GM10248 (cell line): Measurements from ENCODE around the gene PCDH9.

ENCODE experiments used
- CTCF ChIA-PET: fragments of 300-600 bp; sonication (Branson Sonifier 250); formaldehyde crosslinking; extraction: SDS; loops from one replicate; lab custom pipeline; 2021; ENCODE audit warnings: antibody characterized with exemption; lab: Yijun Ruan, JAX
- POLR2A ChIA-PET: fragments of 350-650 bp; sonication (Branson Sonifier 250); formaldehyde crosslinking; extraction: SDS; loops from one replicate; lab custom pipeline; 2020; ENCODE audit warnings: antibody characterized with exemption; lab: Yijun Ruan, JAX
- DNase-seq: peaks from one replicate; pipeline ENCODE4 v3.0.0; 2012; ENCODE audit errors: extremely low spot score
- CTCF ChIP-seq: IDR thresholded peaks from 2 replicates; pipeline ENCODE4 v1.5.1; 2012; ENCODE audit warnings: mild to moderate bottlenecking, low read depth; ENCODE audit errors: extremely low read depth, missing control alignments, control extremely low read depth

Gene PCDH9

GRCh38 chr13:66972659-66973058 is 257.5 kb downstream of the PCDH9 start:
- POLR2A ChIA-PET, result no interaction called here
- DNase-seq, result no peak
- CTCF ChIA-PET, result no interaction called here
- no peak for TF ChIP-seq CTCF

- DNase-seq, result no peak
- ChIA-PET CTCF (no interaction called here), POLR2A (no interaction called here)
- no peak for TF ChIP-seq CTCF
These were observed 259.1 kb downstream of the PCDH9 start for GRCh38 chr13:66971004-66971403.

- CTCF ChIA-PET, result interaction anchor here (1.2 to 1.9 kb wide), 3 partner anchors 10 to 21 kb away, joined by 3 to 4 read pairs (median 4); no protein-coding TSS in a partner anchor
- no peak for TF ChIP-seq CTCF
- no peak for DNase-seq
- POLR2A ChIA-PET, result no interaction called here
These were observed 260.8 kb downstream of the PCDH9 start for GRCh38 chr13:66969291-66969690.

GRCh38 chr13:66967811-66968597 is 262.1 kb downstream of the PCDH9 start:
- ChIA-PET POLR2A (no interaction called here), CTCF (interaction anchor here (1.0 to 1.9 kb wide), 4 partner anchors 9 to 26 kb away, joined by 3 to 4 read pairs (median 4); no protein-coding TSS in a partner anchor)
- DNase-seq, result no peak
- no peak for TF ChIP-seq CTCF

GRCh38 chr13:66965181-66965580 is 265.0 kb downstream of the PCDH9 start:
- DNase-seq, result no peak
- POLR2A ChIA-PET, result no interaction called here
- no peak for TF ChIP-seq CTCF
- CTCF ChIA-PET, result interaction anchor here (0.9 to 1.2 kb wide), 2 partner anchors 12 to 14 kb away, joined by 3 read pairs; no protein-coding TSS in a partner anchor

- ChIA-PET CTCF (interaction anchor here (1.8 kb wide), 1 partner anchor 10 kb away, joined by 4 read pairs; no protein-coding TSS in a partner anchor), POLR2A (no interaction called here)
- DNase-seq, result no peak
- TF ChIP-seq CTCF, result no peak
These were observed 267.2 kb downstream of the PCDH9 start for GRCh38 chr13:66962953-66963352.
